ENCODE data around the gene CPLANE2. TPM values are rescaled to one million over a fixed set of nuclear protein-coding genes. Genes with fewer than 3 reads are reported as not detected.

The CPLANE2 gene
- total RNA-seq, 1 donor from 2014 or later = 9.7 TPM

DNA sequence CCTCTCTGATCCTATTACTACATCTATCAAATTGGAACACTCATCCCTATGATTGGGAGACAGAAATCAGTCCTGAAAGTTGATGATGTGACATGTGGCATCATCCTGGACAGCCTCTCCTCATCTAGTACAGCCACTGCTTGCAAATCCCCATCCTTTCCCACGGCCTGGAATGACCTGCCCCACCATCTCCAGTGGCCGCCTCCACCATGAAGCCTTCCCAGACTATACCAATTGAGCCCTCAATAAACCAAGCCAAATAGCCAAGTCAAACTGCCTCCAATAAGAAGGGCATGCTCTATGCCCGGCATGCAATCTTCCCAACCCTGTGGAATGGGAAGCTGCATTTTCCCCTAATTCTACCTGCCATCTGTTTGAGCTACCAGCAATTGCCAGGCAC, 24.0 kb downstream of the CPLANE2 start:
- DNase-seq (no peak), ATAC-seq (no peak)
- intact Hi-C loops (cut with micrococcal nuclease) = no loop called here

DNA sequence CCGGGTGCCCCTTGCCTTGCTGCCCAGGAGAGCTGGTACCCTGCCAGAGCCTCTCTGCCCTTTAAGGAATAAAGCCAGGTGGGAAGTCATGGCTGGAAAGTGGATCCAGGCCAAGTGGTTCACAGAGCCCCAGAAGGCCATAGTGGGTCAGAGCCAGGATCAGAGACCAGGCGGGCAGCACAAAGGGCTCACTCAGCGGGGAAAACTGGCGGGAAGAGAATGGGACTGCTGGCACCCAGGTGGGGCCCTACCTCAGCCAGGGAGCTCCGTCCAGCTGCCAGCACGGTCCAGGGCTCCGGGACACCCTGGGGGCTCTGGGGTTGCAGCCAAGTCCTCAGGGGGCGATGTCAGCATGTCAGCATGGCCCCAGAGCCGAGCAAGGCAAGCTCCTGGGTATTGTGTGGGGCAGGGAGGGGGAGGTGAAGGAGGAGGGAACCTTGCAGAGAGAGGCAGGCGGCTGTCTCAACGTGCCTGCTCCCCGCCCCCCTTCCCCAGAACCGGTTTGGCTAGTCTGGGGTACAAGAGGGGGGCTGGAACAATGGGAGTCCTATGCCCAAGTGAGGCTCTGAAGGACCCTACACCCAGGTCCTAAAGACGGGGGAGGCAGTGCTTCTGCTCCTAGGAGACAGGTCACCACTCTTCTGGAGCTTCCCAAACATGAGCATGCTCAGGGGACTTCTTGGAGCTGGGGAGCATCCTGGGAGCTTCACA, 24.6 kb downstream of the CPLANE2 start, which contains the start of gene ARHGEF19:
TSS of gene ARHGEF19 (minus strand) at position 402 of the 711 bp plus-strand sequence. CDS start 3,598 bp downstream, outside the sequence.
- intact Hi-C loops (cut with micrococcal nuclease) = no loop called here
- ATAC-seq (no peak), DNase-seq (peak; percentile 21)

DNA sequence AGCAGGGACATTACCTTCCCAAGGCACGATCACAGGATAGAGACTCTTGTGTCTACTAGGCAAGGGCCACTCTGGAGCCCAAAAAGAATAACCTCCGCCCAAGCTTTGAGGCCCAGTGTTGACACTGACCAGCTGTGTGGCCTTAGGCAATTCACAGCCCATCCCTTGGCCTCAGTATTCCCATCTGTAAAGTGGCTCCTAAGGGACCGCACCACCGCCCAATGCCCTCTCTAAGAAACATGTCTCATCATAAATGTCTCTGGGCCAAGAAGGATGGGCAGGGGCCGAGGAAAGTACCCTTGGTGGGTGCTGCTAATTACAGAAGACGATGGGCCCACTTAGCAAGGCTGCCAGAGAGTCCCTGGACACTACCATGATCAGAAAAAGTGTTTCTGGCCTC, 25.2 kb downstream of the CPLANE2 start:
- intact Hi-C loops (cut with micrococcal nuclease) = no loop called here
- ATAC-seq = no peak
- DNase-seq = peak; percentile 7

DNA sequence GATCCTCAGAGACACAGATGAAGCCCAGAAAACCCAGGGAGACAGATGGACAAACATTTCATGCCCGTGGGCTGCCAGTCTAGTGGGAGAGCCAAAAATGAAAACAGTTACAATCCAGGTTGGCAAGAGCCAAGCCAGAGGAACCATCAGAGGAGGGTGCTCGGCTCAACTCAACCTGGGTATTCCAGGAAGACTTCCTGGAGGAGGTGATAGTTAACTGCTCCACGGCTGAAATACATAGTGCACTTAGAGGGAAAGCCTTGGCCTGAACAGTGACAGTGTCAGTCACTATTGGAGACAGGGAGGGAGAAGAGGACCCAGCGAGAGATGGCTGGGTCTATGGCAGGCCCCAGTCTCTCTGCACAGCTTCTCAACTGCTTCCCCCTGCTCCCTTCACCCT, 26.4 kb downstream of the CPLANE2 start:
- ATAC-seq = no peak
- no peak for DNase-seq
- intact Hi-C loops (cut with micrococcal nuclease) = no loop called here

DNA sequence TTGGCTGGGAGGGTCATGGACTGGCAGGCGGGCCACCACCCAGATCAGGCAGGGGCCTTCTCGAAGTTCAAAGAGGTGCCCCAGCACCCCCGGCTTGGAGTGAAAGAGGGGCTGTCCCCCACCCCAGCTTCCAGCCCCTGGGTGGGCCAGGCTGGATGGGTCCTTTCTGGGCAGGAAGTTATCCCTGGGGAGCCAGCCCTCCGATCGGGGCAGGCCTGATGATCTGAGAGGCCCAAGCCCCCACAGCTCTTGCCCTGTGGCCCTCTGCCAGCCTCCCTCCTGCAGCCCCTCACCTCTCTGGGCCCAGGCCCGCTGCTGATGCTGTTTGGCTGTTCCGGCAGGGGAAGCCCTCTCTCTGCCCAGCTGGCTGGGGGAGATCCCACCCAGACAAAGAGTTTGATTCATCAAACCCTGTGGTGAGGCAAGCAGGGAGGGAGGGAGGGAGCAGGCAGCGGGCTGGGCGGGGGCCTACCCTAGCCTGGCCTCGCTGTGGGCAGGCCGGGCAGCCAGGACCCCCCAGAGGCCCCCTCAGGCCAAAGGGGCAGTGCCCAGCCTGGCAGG, 27.1 kb downstream of the CPLANE2 start:
- intact Hi-C loops (cut with micrococcal nuclease) = no loop called here
- ATAC-seq (no peak), DNase-seq (no peak)

DNA sequence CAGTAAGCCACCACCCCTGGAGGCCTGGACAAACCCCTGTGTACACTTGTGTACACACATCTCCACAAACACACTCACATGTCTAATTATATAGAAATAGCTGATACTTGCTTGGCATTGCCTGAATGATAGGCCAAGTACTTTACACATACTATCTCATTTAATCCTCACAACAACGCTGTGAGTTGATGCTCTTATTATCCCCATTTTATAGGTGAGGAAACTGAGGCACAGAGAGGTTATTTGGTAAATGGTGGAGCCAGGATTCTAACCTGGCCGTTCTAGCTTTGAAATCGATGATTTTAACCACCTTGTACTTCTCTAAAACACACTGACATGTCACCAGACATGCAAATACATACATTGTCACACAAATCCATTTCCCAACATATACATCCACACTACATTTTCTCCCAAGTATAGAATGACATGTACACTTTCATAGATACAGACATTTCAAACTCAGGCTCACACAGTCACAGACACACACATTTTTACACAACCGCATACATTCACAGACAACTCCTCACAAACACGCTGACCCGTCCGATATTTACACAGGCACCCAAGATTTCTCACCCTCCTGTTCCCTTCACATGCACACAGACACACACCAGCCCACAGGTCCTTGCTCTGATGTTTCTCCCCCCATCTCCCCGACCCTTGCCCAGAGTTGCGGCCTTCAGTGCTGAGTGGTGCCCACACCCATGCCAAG, 27.7 kb downstream of the CPLANE2 start:
- ATAC-seq (no peak), DNase-seq (no peak)
- intact Hi-C loops (cut with micrococcal nuclease) = no loop called here

DNA sequence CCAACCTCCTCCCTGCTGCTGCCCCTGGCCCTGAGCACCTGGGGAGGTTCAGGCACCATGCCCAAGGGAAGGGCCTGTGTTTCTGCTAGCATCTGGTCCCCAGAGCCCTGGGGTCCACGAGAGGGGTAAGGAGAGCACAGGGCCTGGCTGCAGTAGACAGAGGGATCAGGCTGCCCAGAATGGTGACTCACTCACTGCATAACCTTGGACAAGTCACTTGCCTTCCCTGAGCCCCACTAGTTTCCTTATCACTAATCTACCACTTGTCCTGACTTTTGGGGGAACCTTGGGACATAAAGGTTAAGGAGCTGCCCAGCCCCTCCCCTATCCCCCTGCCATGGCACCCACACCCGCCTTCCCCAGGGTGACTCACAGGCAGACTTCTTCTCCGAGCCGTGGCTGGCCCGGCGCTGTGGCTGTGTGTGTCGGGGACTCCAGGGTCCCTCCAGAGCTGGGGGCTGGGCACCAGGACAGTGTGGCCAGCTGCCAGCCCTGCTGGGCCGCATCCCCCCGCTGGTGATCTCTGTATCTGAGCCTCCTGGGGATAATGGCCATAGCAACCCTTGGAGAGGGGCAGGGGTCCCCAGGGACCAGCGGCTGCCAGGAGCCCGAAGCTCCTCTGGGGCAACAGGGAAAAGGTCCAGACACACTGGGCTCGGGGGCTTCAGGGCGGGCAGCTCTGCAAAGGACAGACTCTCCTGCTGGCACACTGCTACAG, 28.6 kb downstream of the CPLANE2 start:
- intact Hi-C loops (cut with micrococcal nuclease) = no loop called here
- DNase-seq (no peak), ATAC-seq (no peak)

DNA sequence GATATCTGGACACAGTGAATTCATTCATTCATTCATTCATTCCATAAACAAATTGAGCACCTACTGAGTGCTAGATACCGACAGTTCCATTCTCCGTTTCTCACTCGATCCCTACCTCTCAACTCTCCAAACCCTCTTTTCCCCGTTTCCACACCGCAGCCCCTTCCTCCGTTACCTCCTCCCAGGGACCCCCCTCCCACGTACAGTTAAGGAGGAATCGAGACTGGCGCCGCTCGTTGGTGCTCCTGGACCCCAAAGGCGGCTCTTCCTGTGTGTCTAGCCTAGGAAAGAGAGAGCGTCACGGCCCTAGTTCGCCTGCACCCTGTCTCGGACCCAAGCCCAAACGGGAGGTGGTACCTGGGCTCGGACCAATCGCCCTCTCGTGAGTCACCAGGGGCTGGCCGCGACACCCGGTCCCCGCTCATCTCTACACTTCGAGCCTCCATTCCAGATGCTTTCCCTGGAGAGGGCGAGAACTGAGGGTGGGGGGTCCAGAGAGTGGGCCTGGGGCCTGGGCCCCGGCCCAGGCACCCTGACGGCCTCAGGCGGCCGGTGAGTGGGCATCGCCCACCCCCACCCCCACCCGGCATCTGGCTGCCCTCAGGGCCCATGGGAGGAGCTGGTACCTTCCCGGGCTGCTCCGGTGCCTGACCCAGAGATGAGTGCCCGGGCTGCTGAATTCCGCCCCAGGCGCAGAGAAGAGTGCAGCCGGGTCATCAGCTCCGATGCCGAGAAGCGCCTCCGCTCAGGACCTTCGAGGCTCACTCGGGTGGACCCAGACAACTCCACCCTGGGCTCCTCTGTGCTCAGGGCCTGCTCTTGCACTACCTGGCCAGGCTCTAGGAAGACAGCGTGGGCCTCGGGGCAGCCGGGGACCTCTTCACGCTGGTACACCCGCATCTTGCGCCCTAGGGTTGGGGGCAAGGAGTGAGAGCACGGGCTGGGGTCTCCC, 29.4 kb downstream of the CPLANE2 start:
- intact Hi-C loops (cut with micrococcal nuclease) = no loop called here
- DNase-seq (no peak), ATAC-seq (no peak)

DNA sequence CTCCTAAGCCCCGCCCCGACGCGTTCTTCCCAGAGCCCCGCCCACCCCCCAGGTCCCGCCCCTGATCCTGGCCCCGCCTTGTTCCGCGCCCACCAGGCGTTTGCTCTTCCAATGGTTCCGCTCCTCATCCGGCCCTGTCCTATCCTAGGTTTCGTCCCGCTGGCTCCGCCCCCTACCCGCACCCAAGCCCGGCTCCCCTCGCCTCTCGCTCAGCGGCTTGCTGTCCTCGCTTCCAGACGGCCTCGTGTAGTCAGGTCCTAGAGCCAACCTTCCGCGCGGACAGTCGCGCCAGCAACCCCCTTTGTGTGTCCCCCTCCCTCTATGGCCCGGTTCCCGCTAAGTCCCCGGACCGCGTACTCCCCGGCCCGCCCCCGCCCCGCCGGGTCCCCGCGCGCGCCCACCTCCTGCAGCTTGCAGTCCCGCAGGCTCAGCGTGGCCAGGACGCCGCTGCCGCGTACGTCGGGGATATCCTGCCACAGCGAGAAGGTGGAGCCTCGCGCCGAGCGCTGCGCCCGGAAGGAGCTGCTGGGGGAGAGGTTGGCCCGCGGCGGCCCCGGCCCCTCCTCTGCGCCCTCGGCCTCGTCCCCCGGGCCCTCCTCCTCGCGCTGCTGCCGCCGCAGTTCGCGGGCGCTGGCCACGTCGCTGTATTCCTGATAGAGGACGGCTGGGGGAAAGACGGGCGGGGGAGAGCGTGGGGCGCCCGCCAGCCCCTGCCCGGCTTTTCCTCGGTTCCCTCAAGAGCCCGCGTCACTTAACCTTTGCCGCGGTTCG, 30.3 kb downstream of the CPLANE2 start:
- peak; percentile 98 for DNase-seq
- intact Hi-C loops (cut with micrococcal nuclease) = no loop called here
- peak; percentile 94 for ATAC-seq

DNA sequence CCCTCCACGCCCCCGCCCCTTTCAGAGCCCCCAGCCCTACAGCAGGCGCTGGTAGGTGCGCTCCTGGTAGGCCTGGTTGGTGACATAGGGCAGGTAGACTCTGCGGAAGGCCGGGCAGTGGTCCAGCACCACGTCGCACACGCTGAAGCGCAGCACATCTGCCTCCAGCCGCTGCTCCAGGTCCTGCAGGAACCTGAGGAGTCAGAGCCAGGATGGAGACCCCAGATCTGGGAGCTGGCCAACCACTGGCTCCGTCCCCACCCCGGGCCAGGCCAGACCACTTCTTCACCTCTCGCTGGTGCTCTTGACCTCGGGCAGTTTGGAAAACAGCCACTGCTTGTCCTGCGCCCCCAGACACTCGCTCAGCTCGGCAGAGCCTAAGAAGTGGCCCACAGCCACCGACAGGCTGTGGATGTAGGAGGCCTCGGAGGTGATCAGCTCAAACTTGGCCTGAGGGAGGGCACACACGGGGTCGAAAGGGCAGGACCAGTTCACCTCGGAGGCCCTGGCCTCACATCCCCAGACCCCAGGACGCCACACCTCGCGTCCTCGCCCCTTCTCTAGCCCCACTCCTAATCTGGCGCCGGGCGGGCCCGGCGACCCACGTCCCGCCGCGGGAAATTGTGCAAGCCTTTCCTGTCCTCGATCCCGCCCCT, 31.0 kb downstream of the CPLANE2 start:
- intact Hi-C loops (cut with micrococcal nuclease) = no loop called here
- ATAC-seq = no peak
- peak; percentile 61 for DNase-seq

DNA sequence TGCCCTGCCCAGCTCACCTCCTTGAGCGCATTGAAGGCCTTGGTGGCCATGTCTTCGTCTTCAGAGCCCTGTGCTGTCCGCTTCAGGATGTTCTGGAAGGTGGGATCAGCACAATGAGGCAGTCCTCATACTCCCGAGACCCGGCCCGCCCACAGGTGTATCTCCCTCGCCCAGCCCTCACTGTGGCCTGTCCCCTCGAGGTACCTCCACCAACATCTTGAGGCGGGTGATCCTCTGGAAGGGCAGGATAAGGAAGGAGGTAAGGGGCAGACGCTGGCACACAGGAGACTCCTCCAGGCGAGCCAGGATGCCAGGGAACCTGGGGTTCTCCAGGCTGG, 31.7 kb downstream of the CPLANE2 start:
- intact Hi-C loops (cut with micrococcal nuclease) = no loop called here
- DNase-seq = no peak
- no peak for ATAC-seq

DNA sequence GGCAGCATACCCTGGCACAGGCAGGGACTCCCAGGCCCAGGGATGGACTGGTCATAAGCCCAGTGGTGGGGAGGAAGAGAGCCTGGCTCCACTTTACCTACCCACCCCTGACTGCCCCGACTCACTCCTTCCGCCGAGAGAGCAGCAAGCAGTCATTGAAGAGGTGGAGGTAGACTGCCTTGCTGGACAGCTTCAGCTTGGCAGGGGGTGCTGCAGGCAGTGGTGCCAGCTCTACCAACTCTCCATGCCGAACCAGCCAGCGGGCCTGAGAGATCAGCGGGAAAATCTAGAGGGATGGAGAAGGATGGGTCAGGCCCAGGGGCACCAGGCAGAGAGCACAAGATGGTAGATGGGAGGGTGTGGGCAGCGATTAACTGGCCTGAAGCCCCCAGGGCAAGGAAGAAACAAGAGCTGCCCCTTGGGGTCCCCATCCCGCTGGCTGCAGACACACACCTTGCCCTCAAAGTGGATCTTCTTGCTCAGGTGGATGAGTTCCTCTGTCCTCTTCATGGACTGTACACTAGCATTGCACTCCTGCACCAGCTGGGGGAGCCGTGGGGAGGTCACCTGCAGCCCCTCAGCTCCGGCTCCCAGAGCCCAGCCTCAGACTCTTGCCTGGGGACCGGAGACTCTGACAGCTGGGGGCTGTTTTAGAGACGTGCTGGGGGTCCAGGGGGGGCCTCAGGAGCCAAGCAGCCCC, 32.2 kb downstream of the CPLANE2 start:
- ATAC-seq (peak; percentile 9), DNase-seq (peak; percentile 67)
- intact Hi-C loops (cut with micrococcal nuclease) = no loop called here

DNA sequence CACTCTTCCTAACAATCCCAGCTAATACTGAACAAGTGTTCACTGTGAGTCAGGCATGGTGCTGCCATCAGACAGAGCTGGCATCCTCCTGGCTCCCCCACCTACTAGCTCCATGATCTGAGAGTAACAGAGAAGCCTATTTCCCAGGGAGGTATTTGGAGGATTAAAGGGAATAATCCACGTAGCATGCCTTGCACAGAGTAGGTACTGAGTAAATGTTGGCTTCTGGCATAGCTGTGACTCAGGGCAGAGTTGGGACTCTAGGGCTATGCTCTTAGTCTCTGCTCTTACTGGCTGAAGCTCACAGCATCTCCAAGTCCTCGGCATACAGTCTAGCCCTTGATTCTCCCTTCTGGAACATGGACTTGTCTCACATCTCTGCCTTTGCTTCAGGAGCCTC, 32.8 kb downstream of the CPLANE2 start:
- intact Hi-C loops (cut with micrococcal nuclease) = no loop called here
- DNase-seq = no peak
- ATAC-seq = no peak

DNA sequence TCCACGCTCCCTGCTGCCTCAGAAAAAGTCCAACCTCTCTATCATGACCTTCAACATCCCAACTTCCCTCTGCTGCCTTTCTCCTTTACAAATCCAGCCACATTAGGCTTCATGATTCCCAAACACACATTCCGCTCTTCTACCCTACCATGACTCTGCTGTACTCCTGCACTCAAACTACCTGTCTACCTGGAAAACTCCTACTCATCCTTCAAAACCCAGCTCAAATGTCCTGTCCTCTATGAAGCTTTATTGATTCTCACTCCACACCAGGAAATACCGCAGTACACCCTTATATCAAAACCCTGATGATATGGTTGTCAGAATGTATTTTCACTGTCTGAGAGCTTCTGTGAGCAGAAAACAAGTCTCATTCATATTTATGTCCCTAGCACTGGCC, 33.4 kb downstream of the CPLANE2 start:
- intact Hi-C loops (cut with micrococcal nuclease) = no loop called here
- DNase-seq = no peak
- ATAC-seq = no peak

DNA sequence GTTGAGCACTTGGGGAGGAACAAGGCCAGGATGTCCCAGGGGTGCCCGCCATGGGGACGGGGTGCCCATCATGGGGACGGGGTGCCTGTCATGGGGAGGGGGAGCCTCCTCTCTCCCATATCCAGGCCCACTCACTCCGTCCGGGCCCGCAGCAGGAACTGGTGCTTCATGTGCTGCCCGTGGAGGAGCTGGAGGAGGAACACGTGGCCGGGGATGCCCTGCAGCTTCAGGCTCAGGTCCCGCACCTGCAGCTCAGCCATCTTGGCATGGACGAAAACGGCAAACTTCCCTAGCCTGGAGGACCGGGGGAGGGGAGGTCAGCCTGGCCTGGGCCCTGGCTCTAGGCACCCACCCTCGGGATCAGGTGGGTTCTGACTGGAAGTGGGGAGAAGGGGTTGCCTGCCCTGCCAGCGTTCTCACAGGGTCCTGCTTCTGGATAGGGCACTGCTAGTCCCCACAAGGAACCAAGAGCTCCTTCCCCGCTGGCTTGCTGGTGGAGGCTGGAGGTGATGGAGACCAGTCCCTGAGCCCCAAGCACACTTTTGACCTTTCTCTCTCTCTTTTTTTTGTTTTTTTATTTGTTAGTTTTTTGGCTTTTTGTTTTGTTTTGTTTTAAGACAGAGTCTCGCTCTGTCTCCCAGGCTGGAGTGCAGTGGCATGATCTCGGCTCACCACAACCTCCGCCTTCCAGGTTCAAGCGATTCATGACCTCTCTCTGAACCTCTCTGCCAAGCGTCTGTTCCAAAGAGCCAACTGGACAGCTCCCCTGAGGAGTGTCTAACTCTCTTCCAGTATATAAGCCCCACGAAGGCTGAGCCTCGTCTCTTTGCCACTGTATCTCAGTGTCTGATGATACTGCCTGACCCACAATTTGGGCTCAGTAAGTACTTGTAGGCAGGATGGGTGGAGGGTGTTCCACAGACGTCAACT, 34.4 kb downstream of the CPLANE2 start:
- DNase-seq (no peak), ATAC-seq (no peak)
- intact Hi-C loops (cut with micrococcal nuclease) = no loop called here

DNA sequence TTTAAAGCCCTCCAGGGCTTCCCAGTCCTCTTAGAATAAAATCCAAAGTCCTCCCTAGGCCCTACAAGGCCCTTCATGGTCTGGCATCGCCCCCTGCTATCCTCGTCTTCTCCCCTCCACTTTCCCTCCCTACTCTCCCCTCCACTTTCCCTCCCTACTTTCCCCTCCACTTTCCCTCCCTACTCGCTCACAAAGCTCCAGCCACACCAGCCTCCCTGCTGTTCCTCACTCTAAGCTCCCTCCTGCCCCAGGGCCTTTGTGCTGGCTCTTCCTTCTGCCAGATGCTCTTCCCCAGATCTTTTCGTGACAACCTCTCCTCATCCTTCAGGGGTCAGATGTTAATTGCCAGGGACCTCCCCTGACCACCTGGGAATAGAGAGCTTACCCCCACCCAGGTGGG, 37.3 kb downstream of the CPLANE2 start:
- intact Hi-C loops (cut with micrococcal nuclease) = no loop called here
- ATAC-seq = no peak
- no peak for DNase-seq

Measured in left ventricle myocardium superior (tissue), 1 donor.